Tibial artery (tissue), 4 donors: Measurements from ENCODE around the gene CDH6.

Experiments
- DNase-seq, 2 donors: peaks; one replicate each; pipeline ENCODE4 v3.0.0-alpha.2; 2019
- H3K27ac ChIP-seq, 2 donors: fragments of 200-600 bp; sonication (generic) in 1 of 2; 1 replicate in 1 of 2; 2 replicates in 1 of 2; pipeline ENCODE4 v1.5.1; 2018 to 2019; ENCODE audit warnings: mild to moderate bottlenecking in 1 of 2
- H3K27me3 ChIP-seq, 2 donors: fragments of 200-600 bp; sonication (generic) in 1 of 2; one replicate each; pipeline versions ENCODE4 v1.5.1 to v1.6.0; 2016 to 2019
- H3K36me3 ChIP-seq, 3 donors: fragments of 200-600 bp; sonication (generic) in 2 of 3; one replicate each; pipeline ENCODE4 v1.5.1; 2016 to 2019; ENCODE audit warnings: mild to moderate bottlenecking in 2 of 3
- H3K4me1 ChIP-seq, 4 donors: fragments of 200-600 bp; sonication (generic) in 2 of 4; 1 replicate in 3 of 4; 2 replicates in 1 of 4; pipeline ENCODE4 v1.5.1; 2016 to 2019
- H3K4me3 ChIP-seq, 2 donors: fragments of 200-600 bp; sonication (generic) in 1 of 2; 1 replicate in 1 of 2; 2 replicates in 1 of 2; pipeline ENCODE4 v1.5.1; 2018 to 2019; ENCODE audit warnings: mild to moderate bottlenecking in 2 of 2
- H3K9me3 ChIP-seq, 3 donors: fragments of 200-600 bp; sonication (generic) in 1 of 3; one replicate each; pipeline ENCODE4 v1.5.1; 2016 to 2019
- CTCF ChIP-seq, 2 experiments: fragments of 200-600 bp in 1 of 2; fragments of 450-650 bp in 1 of 2; IDR thresholded peaks; one replicate each; pipeline ENCODE4 v1.5.1; 2017 to 2019; ENCODE audit warnings: antibody characterized with exemption in 2 of 2, mild to moderate bottlenecking in 1 of 2, moderate library complexity in 1 of 2
- intact Hi-C: fragments of 100-400 bp; cut with DNase I; formaldehyde crosslinking; loops from one replicate; pipeline ENCODE4 v1.15.0; 2023; ENCODE audit warnings: low total_unique reads

Gene CDH6

GRCh38 chr5:31187591-31187990 is 5.9 kb upstream of the CDH6 start:
- no peak for TF ChIP-seq CTCF (IDR thresholded peaks at IDR 0.05)
- H3K9me3 ChIP-seq: no peaks in the 10 kb centered on the region
- H3K4me3 ChIP-seq: no peak overlapping the region
- H3K27me3 ChIP-seq: no peaks in the 10 kb centered on the region
- intact Hi-C loops: no loop called here
- H3K27ac ChIP-seq: no peak overlapping the region
- no peaks in the 10 kb centered on the region for H3K36me3 ChIP-seq
- DNase-seq: no peak
- peaks cover 0 to 5% (median 0%) of the 10 kb centered on the region in 4 donors for H3K4me1 ChIP-seq

GRCh38 chr5:31192442-31192841 is 1.0 kb upstream of the CDH6 start:
- Histone ChIP-seq H3K36me3 (no peaks in the 10 kb centered on the region), H3K4me3 (peak overlapping the region in 1 of 2 donors; percentile 72), H3K9me3 (no peaks in the 10 kb centered on the region), H3K27ac (peak overlapping the region in 1 of 2 donors; percentile 86), H3K4me1 (peaks cover 0 to 25% (median 10%) of the 10 kb centered on the region in 4 donors), H3K27me3 (no peaks in the 10 kb centered on the region)
- no peak for TF ChIP-seq CTCF (IDR thresholded peaks at IDR 0.05)
- intact Hi-C loops: loop anchor here (5.0 kb wide), 1 partner anchor 35 kb away; no protein-coding TSS in a partner anchor
- no peak for DNase-seq

GRCh38 chr5:31193116-31193515 is 370 bp upstream of the CDH6 start:
- no peak for TF ChIP-seq CTCF (IDR thresholded peaks at IDR 0.05)
- no peak for DNase-seq
- intact Hi-C loops: loop anchor here (5.0 kb wide), 1 partner anchor 34 kb away; no protein-coding TSS in a partner anchor
- Histone ChIP-seq H3K36me3 (no peaks in the 10 kb centered on the region), H3K4me1 (peaks cover 0 to 32% (median 10%) of the 10 kb centered on the region in 4 donors), H3K4me3 (peak overlapping the region; percentile 72 to 79), H3K27ac (peak overlapping the region; percentile 82 to 86), H3K9me3 (no peaks in the 10 kb centered on the region), H3K27me3 (no peaks in the 10 kb centered on the region)

- H3K27me3 ChIP-seq: no peaks in the 10 kb centered on the region
- peak overlapping the region; percentile 82 to 86 for H3K27ac ChIP-seq
- H3K4me3 ChIP-seq: peak overlapping the region; percentile 72 to 79
- TF ChIP-seq CTCF (IDR thresholded peaks at IDR 0.05): no peak
- H3K9me3 ChIP-seq: no peaks in the 10 kb centered on the region
- DNase-seq: no peak
- peaks cover 0 to 43% (median 11%) of the 10 kb centered on the region in 4 donors for H3K4me1 ChIP-seq
- H3K36me3 ChIP-seq: no peaks in the 10 kb centered on the region
- intact Hi-C loops: loop anchor here (5.0 kb wide), 1 partner anchor 33 kb away; no protein-coding TSS in a partner anchor
Measured at GRCh38 chr5:31194468-31194813, 955 bp downstream of the CDH6 start.

- no peak for TF ChIP-seq CTCF (IDR thresholded peaks at IDR 0.05)
- Histone ChIP-seq H3K27me3 (no peaks in the 10 kb centered on the region), H3K4me3 (peak overlapping the region; percentile 72 to 79), H3K27ac (peak overlapping the region; percentile 82 to 86), H3K36me3 (no peaks in the 10 kb centered on the region), H3K4me1 (peaks cover 0 to 47% (median 11%) of the 10 kb centered on the region in 4 donors), H3K9me3 (no peaks in the 10 kb centered on the region)
- intact Hi-C loops: loop anchor here (5.0 kb wide), 1 partner anchor 32 kb away; no protein-coding TSS in a partner anchor
- DNase-seq: no peak
Measured at GRCh38 chr5:31194892-31195555, 1.5 kb downstream of the CDH6 start.
